IMR-90 (cell line): ENCODE measurements around the gene SOX1. TPM values are rescaled to one million over a fixed set of nuclear protein-coding genes. Genes with fewer than 3 reads are reported as not detected.

ENCODE experiments used
- ATAC-seq: fragments of 200-7000 bp; cut with Tn5 transposase; 2 replicates; pipeline ENCODE4 v1.9.1; 2020; ENCODE audit warnings: low read depth, mild to moderate bottlenecking, moderate library complexity
- BruUV-seq: library from RNA; stranded (reverse); fragments of 400-500 nt; replicated peaks from 2 replicates; lab custom pipeline; 2021; lab: Mats Ljungman, UMichigan
- CTCF ChIA-PET: fragments of 300-600 bp; formaldehyde crosslinking; extraction: SDS; loops from one replicate; lab custom pipeline; 2021; ENCODE audit warnings: antibody characterized with exemption; lab: Yijun Ruan, JAX
- POLR2A ChIA-PET: fragments of 300-600 bp; sonication (Branson Sonifier 250); formaldehyde crosslinking; loops from one replicate; lab custom pipeline; 2022; ENCODE audit warnings: antibody characterized with exemption; ENCODE audit not compliant: unreplicated experiment; lab: Charles Lee
- DNase-seq: peaks from one replicate; pipeline ENCODE4 v3.0.0; 2013
- H2AFZ ChIP-seq: replicated peaks from 2 replicates; pipeline ENCODE3; 2013; ENCODE audit warnings: low read length, mild to moderate bottlenecking; ENCODE audit not compliant: poor library complexity
- H2AK5ac ChIP-seq: 2 replicates; pipeline ENCODE4 v1.6.1; 2013; ENCODE audit warnings: low read depth, low read length, inconsistent platforms
- H2AK9ac ChIP-seq: replicated peaks from 2 replicates; pipeline ENCODE3; 2013; ENCODE audit warnings: mild to moderate bottlenecking, low read depth, low read length, moderate library complexity; ENCODE audit not compliant: poor library complexity
- H2BK120ac ChIP-seq: 2 replicates; pipeline ENCODE4 v1.6.1; 2013; ENCODE audit warnings: low read depth, low read length, inconsistent platforms
- H2BK15ac ChIP-seq: 3 replicates; pipeline ENCODE4 v1.6.1; 2013; ENCODE audit warnings: low read depth, low read length, inconsistent platforms
- H2BK20ac ChIP-seq: 2 replicates; pipeline ENCODE4 v1.6.1; 2013; ENCODE audit warnings: low read depth, mild to moderate bottlenecking, inconsistent platforms, low read length, moderate library complexity
- H2BK5ac ChIP-seq: 2 replicates; pipeline ENCODE4 v1.6.1; 2013; ENCODE audit warnings: mild to moderate bottlenecking, low read depth, low read length, inconsistent platforms; ENCODE audit not compliant: poor library complexity, severe bottlenecking
- H3K14ac ChIP-seq: replicated peaks from 2 replicates; pipeline ENCODE4 v1.6.1; 2013; ENCODE audit warnings: low read depth, low read length, inconsistent platforms
- H3K18ac ChIP-seq: 2 replicates; pipeline ENCODE4 v1.6.1; 2013; ENCODE audit warnings: low read depth, low read length, control low read depth
- H3K23ac ChIP-seq: 2 replicates; pipeline ENCODE4 v1.6.1; 2013; ENCODE audit warnings: low read depth, low read length, inconsistent platforms
- H3K27ac ChIP-seq: 2 replicates; pipeline ENCODE4 v1.5.1; 2013; ENCODE audit warnings: mild to moderate bottlenecking, control low read depth, low read length; ENCODE audit not compliant: insufficient read depth
- H3K27me3 ChIP-seq: 2 replicates; pipeline ENCODE4 v1.6.1; 2013; ENCODE audit warnings: low read length; ENCODE audit not compliant: control insufficient read depth, insufficient read depth
- H3K36me3 ChIP-seq: 2 replicates; pipeline ENCODE4 v1.6.1; 2013; ENCODE audit warnings: low read length, mixed read lengths; ENCODE audit not compliant: control insufficient read depth, insufficient read depth
- H3K4ac ChIP-seq: 2 replicates; pipeline ENCODE4 v1.6.1; 2013; ENCODE audit warnings: low read depth, low read length, inconsistent platforms
- H3K4me1 ChIP-seq: 2 replicates; pipeline ENCODE4 v1.6.1; 2013; ENCODE audit warnings: low read length, mixed read lengths; ENCODE audit not compliant: control insufficient read depth, insufficient read depth
- H3K4me2 ChIP-seq: 2 replicates; pipeline ENCODE4 v1.6.1; 2013; ENCODE audit warnings: low read depth, mild to moderate bottlenecking, control low read depth, low read length, moderate library complexity
- H3K4me3 ChIP-seq: 2 replicates; pipeline ENCODE4 v1.5.1; 2013; ENCODE audit warnings: low read depth, mild to moderate bottlenecking, control low read depth, low read length, moderate library complexity; ENCODE audit not compliant: insufficient read depth
- H3K56ac ChIP-seq: 2 replicates; pipeline ENCODE4 v1.6.1; 2013; ENCODE audit warnings: low read length, inconsistent platforms; ENCODE audit not compliant: insufficient read depth; ENCODE audit errors: extremely low read depth
- H3K79me1 ChIP-seq, 2 experiments: 2 replicates each; pipeline ENCODE4 v1.6.1; 2013; ENCODE audit warnings: low read length in 2 of 2, inconsistent platforms in 1 of 2, low read depth in 1 of 2
- H3K9ac ChIP-seq: 2 replicates; pipeline ENCODE4 v1.6.1; 2013; ENCODE audit warnings: low read depth, low read length, control low read depth
- H3K9me1 ChIP-seq: 2 replicates; pipeline ENCODE4 v1.6.1; 2013; ENCODE audit warnings: low read length, inconsistent platforms; ENCODE audit not compliant: insufficient read depth
- H3K9me3 ChIP-seq: 2 replicates; pipeline ENCODE4 v1.6.1; 2013; ENCODE audit warnings: low read length; ENCODE audit not compliant: control insufficient read depth, insufficient read depth
- H4K20me1 ChIP-seq: 2 replicates; pipeline ENCODE4 v1.6.1; 2013; ENCODE audit warnings: low read length, inconsistent platforms; ENCODE audit not compliant: insufficient read depth
- H4K5ac ChIP-seq: 2 replicates; pipeline ENCODE4 v1.6.1; 2013; ENCODE audit warnings: mild to moderate bottlenecking, low read depth, low read length, control low read depth
- H4K8ac ChIP-seq, 2 experiments: 2 replicates each; pipeline ENCODE4 v1.6.1; 2013; ENCODE audit warnings: low read depth in 2 of 2, low read length in 2 of 2, control low read depth in 1 of 2, inconsistent platforms in 1 of 2
- H4K91ac ChIP-seq: 2 replicates; pipeline ENCODE4 v1.6.1; 2013; ENCODE audit warnings: low read depth, low read length, inconsistent platforms; ENCODE audit not compliant: insufficient read depth
- BHLHE40 ChIP-seq: fragments of 150-350 bp; IDR thresholded peaks from 2 replicates; pipeline ENCODE4 v1.6.1; 2016; ENCODE audit warnings: mild to moderate bottlenecking, low read depth, low read length
- CEBPB ChIP-seq: IDR thresholded peaks from 2 replicates; pipeline ENCODE4 v1.6.1; 2012; ENCODE audit warnings: low read depth, low read length, improper control_type of control experiment
- CHD1 ChIP-seq: IDR thresholded peaks from 2 replicates; pipeline ENCODE4 v1.6.1; 2012; ENCODE audit warnings: low read depth, low read length, improper control_type of control experiment
- MAFK ChIP-seq: IDR thresholded peaks from 2 replicates; pipeline ENCODE4 v1.6.1; 2012; ENCODE audit warnings: low read depth, low read length, improper control_type of control experiment
- MAZ ChIP-seq: IDR thresholded peaks from 2 replicates; pipeline ENCODE4 v1.6.1; 2012; ENCODE audit warnings: low read depth, mild to moderate bottlenecking, low read length, improper control_type of control experiment, moderate library complexity, borderline replicate concordance
- MXI1 ChIP-seq: IDR thresholded peaks from 2 replicates; pipeline ENCODE4 v1.6.1; 2012; ENCODE audit warnings: low read depth, mild to moderate bottlenecking, low read length, moderate library complexity, borderline replicate concordance
- NFE2L2 ChIP-seq: fragments of 150-350 bp; IDR thresholded peaks from 2 replicates; pipeline ENCODE4 v1.6.1; 2016; ENCODE audit warnings: low read depth, mild to moderate bottlenecking, low read length
- POLR2A ChIP-seq: IDR thresholded peaks from 2 replicates; pipeline ENCODE4 v1.6.1; 2012; ENCODE audit warnings: mild to moderate bottlenecking, low read depth, low read length
- RAD21 ChIP-seq: IDR thresholded peaks from 2 replicates; pipeline ENCODE4 v1.6.1; 2012; ENCODE audit warnings: low read length, improper control_type of control experiment
- RCOR1 ChIP-seq: IDR thresholded peaks from 2 replicates; pipeline ENCODE4 v1.6.1; 2012; ENCODE audit warnings: mild to moderate bottlenecking, low read length, improper control_type of control experiment; ENCODE audit not compliant: insufficient replicate concordance
- RFX5 ChIP-seq: IDR thresholded peaks from 2 replicates; pipeline ENCODE4 v1.8.0; 2012; ENCODE audit warnings: low read depth, mild to moderate bottlenecking, low read length, moderate library complexity
- SMC3 ChIP-seq: fragments of 150-350 bp; IDR thresholded peaks from 2 replicates; pipeline ENCODE4 v1.6.1; 2016; ENCODE audit warnings: low read depth, mild to moderate bottlenecking, antibody characterized with exemption, low read length, moderate library complexity
- WGBS, 2 experiments: methylation state at CpG; one replicate each; pipeline versions ENCODE4 v1.1.5 to v1.1.7; 2013; ENCODE audit warnings: missing lambda C conversion rate in 2 of 2; ENCODE audit not compliant: insufficient read length in 1 of 2; ENCODE audit errors: extremely low coverage in 2 of 2; 5-methylcytosine and 5-hydroxymethylcytosine counted together
- dilution Hi-C: fragments of 300-500 bp; cut with HindIII; formaldehyde crosslinking; loops from one replicate; pipeline ENCODE4 v1.14.3; 2018; ENCODE audit warnings: low sequenced_read_pairs; ENCODE audit not compliant: unreplicated experiment
- in situ Hi-C: fragments of 300-500 bp; cut with MboI; formaldehyde crosslinking; loops from 3 replicates; pipeline ENCODE4 v1.14.3; 2019; ENCODE audit warnings: low sequenced_read_pairs, inconsistent platforms, mixed read lengths
- intact Hi-C: fragments of 100-400 bp; cut with micrococcal nuclease; formaldehyde crosslinking; loops from 2 replicates; pipeline ENCODE4 v1.10.0; 2022
- polyA plus RNA-seq, 3 experiments: library from polyadenylated mRNA; depleted of rRNA; stranded (reverse); fragments of >200 nt; gene quantifications; 2 replicates each; pipeline ENCODE4 v1.2.3, GENCODE V29; 2012; ENCODE audit warnings: low replicate concordance in 1 of 3
- total RNA-seq: library from RNA; depleted of rRNA; stranded (reverse); fragments of >200 nt; gene quantifications from 2 replicates; pipeline ENCODE4 v1.2.3, GENCODE V29; 2012
- TF ChIP-seq, protein P1 (sequence below): conservative IDR thresholded peaks from 2 replicates; pipeline ENCODE4 v1.5.1; 2012; ENCODE audit warnings: mild to moderate bottlenecking, low read depth, low read length, improper control_type of control experiment
- TF ChIP-seq, protein P2 (sequence below): fragments of 150-350 bp; IDR thresholded peaks from 2 replicates; pipeline ENCODE4 v1.6.1; 2017; ENCODE audit warnings: mild to moderate bottlenecking, antibody characterized with exemption, low read length, low read depth
- TF ChIP-seq, protein P3 (sequence below): fragments of 150-350 bp; IDR thresholded peaks from 2 replicates; pipeline ENCODE4 v1.6.1; 2016; ENCODE audit warnings: low read depth, mild to moderate bottlenecking, low read length, moderate library complexity, borderline replicate concordance

SOX1 gene
- total and polyA plus RNA-seq, 2 of the 4 experiments (the other 2 are of a cell fraction): not detected

DNA sequence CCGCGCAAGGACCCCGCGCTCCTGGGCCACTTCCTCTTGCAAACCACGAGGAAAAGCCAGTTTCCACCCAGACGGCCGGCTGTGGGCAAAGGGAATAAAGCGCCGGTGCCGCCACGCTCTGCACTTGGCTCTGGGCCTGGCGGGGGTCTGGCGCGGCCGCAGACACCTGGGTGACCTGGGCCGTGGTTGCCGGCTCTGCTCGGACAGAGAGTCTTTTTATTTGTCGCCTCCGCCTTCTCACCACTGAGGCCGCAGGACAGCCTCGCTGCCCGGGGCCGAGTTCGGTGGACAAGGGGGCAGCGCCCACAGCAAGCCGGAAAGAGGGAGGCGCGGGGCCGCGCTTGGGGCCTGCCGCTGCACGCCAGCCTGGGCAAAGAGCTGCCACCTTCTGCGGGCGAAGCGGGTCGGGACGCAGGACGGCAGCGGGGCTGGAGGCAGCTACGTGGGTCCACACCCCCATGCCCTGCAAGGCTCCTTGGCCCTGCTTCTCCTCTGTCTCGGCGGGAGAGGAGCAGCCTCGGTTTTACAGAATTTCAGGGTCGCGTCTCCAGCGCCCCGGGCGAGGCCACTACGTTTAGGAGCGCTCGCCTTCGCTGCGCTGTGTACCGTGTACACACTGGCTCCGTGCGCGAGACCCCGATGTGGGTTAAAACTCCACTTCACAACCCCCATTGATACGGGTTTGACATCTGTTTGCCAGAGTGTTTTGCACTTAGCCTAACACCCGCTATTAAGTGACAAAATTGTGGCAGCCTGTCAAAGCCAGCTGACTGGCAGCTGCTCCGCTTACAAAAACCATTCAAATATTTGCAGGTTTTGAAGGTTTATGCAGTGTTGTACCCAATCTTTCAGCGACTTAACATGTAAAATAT lies 13.0 kb upstream of the SOX1 start:
- no peak overlapping the region for H3K9ac ChIP-seq
- no peak overlapping the region for H4K5ac ChIP-seq
- H2BK5ac ChIP-seq: no peak overlapping the region
- no peak overlapping the region for H3K14ac ChIP-seq
- no peak overlapping the region for H2BK20ac ChIP-seq
- no peak overlapping the region for H3K4me3 ChIP-seq
- H2AK9ac ChIP-seq: no peak overlapping the region
- H3K56ac ChIP-seq: no peak overlapping the region
- no peak overlapping the region for H3K18ac ChIP-seq
- no peak overlapping the region for H2AK5ac ChIP-seq
- ChIA-PET POLR2A (no interaction called here), CTCF (no interaction called here)
- H3K36me3 ChIP-seq: no peaks in the 10 kb centered on the region
- no peak overlapping the region for H3K23ac ChIP-seq
- H3K79me1 ChIP-seq: no peaks in the 10 kb centered on the region
- DNase-seq (no peak), ATAC-seq (no peak)
- dilution Hi-C loops: no loop called here
- WGBS, 2 experiments: 3% methylated on average over 21 of the region's 63 CpGs; no CpG with 5 or more reads in 1 of the 2 experiments
- no peak overlapping the region for H2AFZ ChIP-seq
- H4K20me1 ChIP-seq: no peaks in the 10 kb centered on the region
- intact Hi-C loops: no loop called here
- no peak overlapping the region for H3K27ac ChIP-seq
- H3K9me1 ChIP-seq: no peaks in the 10 kb centered on the region
- H4K91ac ChIP-seq: no peak overlapping the region
- peaks cover 57% of the 10 kb centered on the region for H3K27me3 ChIP-seq
- no peak overlapping the region for H2BK120ac ChIP-seq
- H3K4ac ChIP-seq: no peak overlapping the region
- BruUV-seq: no TSS peak
- H3K4me1 ChIP-seq: no peaks in the 10 kb centered on the region
- 0 out of 2 replicates have a peak, but pooled peaks cover 2% of the 10 kb centered on the region for H3K9me3 ChIP-seq
- H2BK15ac ChIP-seq: no peak overlapping the region
- in situ Hi-C loops: no loop called here
- H4K8ac ChIP-seq: no peak overlapping the region
- H3K4me2 ChIP-seq: no peak overlapping the region
- no peak for TF ChIP-seq MAZ
- TF ChIP-seq SMC3: no peak
- TF ChIP-seq, protein P1, sequence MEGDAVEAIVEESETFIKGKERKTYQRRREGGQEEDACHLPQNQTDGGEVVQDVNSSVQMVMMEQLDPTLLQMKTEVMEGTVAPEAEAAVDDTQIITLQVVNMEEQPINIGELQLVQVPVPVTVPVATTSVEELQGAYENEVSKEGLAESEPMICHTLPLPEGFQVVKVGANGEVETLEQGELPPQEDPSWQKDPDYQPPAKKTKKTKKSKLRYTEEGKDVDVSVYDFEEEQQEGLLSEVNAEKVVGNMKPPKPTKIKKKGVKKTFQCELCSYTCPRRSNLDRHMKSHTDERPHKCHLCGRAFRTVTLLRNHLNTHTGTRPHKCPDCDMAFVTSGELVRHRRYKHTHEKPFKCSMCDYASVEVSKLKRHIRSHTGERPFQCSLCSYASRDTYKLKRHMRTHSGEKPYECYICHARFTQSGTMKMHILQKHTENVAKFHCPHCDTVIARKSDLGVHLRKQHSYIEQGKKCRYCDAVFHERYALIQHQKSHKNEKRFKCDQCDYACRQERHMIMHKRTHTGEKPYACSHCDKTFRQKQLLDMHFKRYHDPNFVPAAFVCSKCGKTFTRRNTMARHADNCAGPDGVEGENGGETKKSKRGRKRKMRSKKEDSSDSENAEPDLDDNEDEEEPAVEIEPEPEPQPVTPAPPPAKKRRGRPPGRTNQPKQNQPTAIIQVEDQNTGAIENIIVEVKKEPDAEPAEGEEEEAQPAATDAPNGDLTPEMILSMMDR: no peak
- no peak for TF ChIP-seq NFE2L2
- TF ChIP-seq, protein P2, sequence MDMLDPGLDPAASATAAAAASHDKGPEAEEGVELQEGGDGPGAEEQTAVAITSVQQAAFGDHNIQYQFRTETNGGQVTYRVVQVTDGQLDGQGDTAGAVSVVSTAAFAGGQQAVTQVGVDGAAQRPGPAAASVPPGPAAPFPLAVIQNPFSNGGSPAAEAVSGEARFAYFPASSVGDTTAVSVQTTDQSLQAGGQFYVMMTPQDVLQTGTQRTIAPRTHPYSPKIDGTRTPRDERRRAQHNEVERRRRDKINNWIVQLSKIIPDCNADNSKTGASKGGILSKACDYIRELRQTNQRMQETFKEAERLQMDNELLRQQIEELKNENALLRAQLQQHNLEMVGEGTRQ: no peak
- no peak for TF ChIP-seq RCOR1
- TF ChIP-seq MAFK: no peak
- TF ChIP-seq, protein P3, sequence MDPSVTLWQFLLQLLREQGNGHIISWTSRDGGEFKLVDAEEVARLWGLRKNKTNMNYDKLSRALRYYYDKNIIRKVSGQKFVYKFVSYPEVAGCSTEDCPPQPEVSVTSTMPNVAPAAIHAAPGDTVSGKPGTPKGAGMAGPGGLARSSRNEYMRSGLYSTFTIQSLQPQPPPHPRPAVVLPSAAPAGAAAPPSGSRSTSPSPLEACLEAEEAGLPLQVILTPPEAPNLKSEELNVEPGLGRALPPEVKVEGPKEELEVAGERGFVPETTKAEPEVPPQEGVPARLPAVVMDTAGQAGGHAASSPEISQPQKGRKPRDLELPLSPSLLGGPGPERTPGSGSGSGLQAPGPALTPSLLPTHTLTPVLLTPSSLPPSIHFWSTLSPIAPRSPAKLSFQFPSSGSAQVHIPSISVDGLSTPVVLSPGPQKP: no peak
- no peak for TF ChIP-seq CEBPB
- no peak for TF ChIP-seq RAD21
- TF ChIP-seq POLR2A: no peak
- no peak for TF ChIP-seq RFX5
- TF ChIP-seq MXI1: no peak
- no peak for TF ChIP-seq BHLHE40
- no peak for TF ChIP-seq CHD1
